ENCODE measurements around the gene CCR6.

GRCh38 chr6:167079853-167080297, 43.0 kb upstream of the CCR6 start:
- TF ChIP-seq CTCF (IDR thresholded peaks at IDR 0.05; ENCODE audit: low read depth, low read length) (peak; percentile 56), EZH2phosphoT487 (IDR thresholded peaks at IDR 0.05; ENCODE audit: low read depth) (no peak)
